GM21529 (cell line): ENCODE data around the gene TRMT11.
"Not testable (repeated sequence)": the region's sequence is repeated elsewhere in the genome, so short reads cannot be mapped to it uniquely, and the experiment has no call there.

Source experiments
- ATAC-seq: cut with Tn5 transposase; IDR thresholded peaks from one replicate; pipeline ENCODE4 v1.9.1; 2021; ENCODE audit not compliant: unreplicated experiment

TRMT11 gene

GRCh38 chr6:125956506-125957390 lies 29.6 kb upstream of the TRMT11 start, which contains the start of gene HINT3:
Gene HINT3, plus strand, starts transcription at chr6:125956770. Its CDS starts 208 bp downstream, at chr6:125956978.
- ATAC-seq, result peak; percentile 90

- no peak for ATAC-seq
These were observed 29.0 kb upstream of the TRMT11 start for GRCh38 chr6:125957391-125957693.

GRCh38 chr6:125957845-125958244 lies 28.5 kb upstream of the TRMT11 start:
- no peak for ATAC-seq

- ATAC-seq, result no peak
These were observed 27.3 kb upstream of the TRMT11 start for GRCh38 chr6:125959041-125959440.

GRCh38 chr6:125961117-125961516 lies 25.2 kb upstream of the TRMT11 start:
- ATAC-seq, result no peak

GRCh38 chr6:125962900-125963497 lies 23.3 kb upstream of the TRMT11 start:
- ATAC-seq, result no peak

GRCh38 chr6:125963817-125964216 lies 22.5 kb upstream of the TRMT11 start:
- ATAC-seq, result no peak

- no peak for ATAC-seq
These were observed 19.8 kb upstream of the TRMT11 start for GRCh38 chr6:125966569-125966968.

- no peak for ATAC-seq
These were observed 17.8 kb upstream of the TRMT11 start for GRCh38 chr6:125968493-125968892.

- ATAC-seq, result no peak
These were observed 15.6 kb upstream of the TRMT11 start for GRCh38 chr6:125970760-125971159.

- ATAC-seq, result not testable (repeated sequence)
These were observed 13.9 kb upstream of the TRMT11 start for GRCh38 chr6:125972478-125972877.

GRCh38 chr6:125974214-125974866 lies 12.0 kb upstream of the TRMT11 start:
- peak; percentile 90 for ATAC-seq

GRCh38 chr6:125979101-125979500 lies 7.2 kb upstream of the TRMT11 start:
- no peak for ATAC-seq

GRCh38 chr6:125981571-125982185 lies 4.7 kb upstream of the TRMT11 start:
- ATAC-seq, result no peak

GRCh38 chr6:125983246-125983945 lies 2.9 kb upstream of the TRMT11 start:
- no peak for ATAC-seq

GRCh38 chr6:125984311-125984710 lies 2.0 kb upstream of the TRMT11 start:
- no peak for ATAC-seq

- no peak for ATAC-seq
These were observed 818 bp upstream of the TRMT11 start for GRCh38 chr6:125985522-125985921.

- ATAC-seq, result no peak
These were observed 400 bp upstream of the TRMT11 start for GRCh38 chr6:125985979-125986300.

- peak; percentile 44 for ATAC-seq
These were observed 782 bp downstream of the TRMT11 start for GRCh38 chr6:125987026-125987617.

GRCh38 chr6:125988280-125988679 lies 1.9 kb downstream of the TRMT11 start:
- no peak for ATAC-seq

GRCh38 chr6:125989631-125990030 lies 3.3 kb downstream of the TRMT11 start:
- ATAC-seq, result no peak
